IPS-18c (cell line): ENCODE data around the gene TOMM34.
A peak's percentile ranks its signal among the peaks of the same experiment; 100 is the strongest.

ENCODE experiments used
- H3K4me3 ChIP-seq: 2 replicates; pipeline ENCODE4 v1.7.0; 2013; ENCODE audit warnings: low read depth, mild to moderate bottlenecking, low read length, moderate library complexity; ENCODE audit not compliant: insufficient read depth
- H3K9me3 ChIP-seq: one replicate; pipeline ENCODE4 v1.6.1; 2013; ENCODE audit warnings: mild to moderate bottlenecking, low read length, moderate library complexity; ENCODE audit not compliant: control insufficient read depth, insufficient read depth

TOMM34 gene

DNA sequence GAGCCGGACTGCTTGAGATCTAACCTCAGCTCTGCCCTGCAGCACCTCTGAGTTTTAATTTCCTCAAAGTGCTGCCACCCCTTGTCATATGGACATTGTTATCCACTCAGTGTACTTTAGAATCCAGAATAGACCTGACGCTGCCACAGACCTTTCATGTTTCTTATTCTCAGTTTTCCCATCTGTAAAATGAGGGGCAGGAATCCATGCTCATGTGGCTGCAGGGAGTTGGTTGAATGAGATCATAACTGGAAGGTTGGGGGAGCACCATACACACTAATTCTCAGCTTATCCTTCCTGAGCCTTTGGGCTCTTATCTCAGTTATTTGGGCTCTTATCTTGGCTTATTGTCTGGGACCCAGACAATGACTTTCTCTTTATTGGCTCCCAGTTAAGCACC, 48.0 kb downstream of the TOMM34 start:
- no peak overlapping the region for H3K4me3 ChIP-seq
- H3K9me3 ChIP-seq: no peaks in the 10 kb centered on the region

DNA sequence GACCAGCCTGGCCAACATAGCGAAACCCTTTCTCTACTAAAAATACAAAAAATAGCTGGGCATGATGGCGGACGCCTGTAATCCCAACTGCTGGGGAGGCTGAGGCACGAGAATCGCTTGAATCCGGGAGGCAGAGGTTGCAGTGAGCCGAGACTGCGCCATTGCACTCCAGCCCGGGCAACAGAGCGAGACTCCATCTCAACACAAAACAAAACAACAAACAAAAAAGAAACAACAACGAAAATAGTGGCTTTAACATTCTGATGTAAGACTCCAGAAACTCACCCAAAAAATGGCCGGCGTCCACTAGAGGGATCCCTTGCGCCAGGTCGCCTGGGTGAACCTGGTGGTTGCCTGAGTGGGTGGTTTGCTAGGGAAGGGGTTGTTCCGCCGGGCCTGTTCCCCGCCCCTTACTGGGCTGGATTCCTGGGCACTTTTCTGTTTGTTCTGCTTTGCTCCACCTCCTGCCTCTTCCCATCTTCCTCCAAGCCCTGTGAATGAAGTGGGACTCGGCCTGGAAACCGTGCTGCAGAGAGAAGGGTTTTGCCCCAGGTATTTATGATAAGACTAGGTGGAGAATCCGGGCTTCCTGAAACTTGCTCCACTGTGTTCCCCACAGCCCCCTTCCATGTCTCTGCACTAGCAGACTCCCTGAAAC, 48.8 kb downstream of the TOMM34 start:
- Histone ChIP-seq H3K9me3 (no peaks in the 10 kb centered on the region), H3K4me3 (no peak overlapping the region)

DNA sequence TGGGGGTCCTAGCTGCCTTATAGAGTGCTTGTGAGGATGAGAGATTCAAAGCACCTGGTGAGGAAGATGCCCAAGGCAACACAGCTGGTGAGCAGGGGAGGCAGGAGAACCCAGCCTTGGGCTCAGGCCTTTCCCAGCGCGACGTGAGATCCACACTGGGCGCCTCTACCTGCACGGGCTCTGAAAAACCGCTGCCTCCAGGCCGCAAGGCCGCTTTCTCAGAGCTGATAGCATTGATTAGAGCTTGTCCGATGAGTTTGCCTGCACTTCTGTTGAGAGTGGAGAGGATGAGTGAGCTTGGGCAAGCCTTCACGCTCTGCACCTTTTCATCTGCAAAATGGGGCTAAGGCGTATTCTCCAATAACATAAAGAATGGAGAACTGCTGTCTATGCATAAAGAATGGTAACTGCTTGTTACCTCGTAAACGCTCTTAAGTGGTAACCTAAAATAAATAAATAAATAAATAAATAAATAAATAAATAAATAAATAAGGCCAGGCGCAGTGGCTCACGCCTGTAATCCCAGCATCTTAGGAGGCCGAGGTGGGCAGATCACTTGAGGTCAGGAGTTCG, 49.4 kb downstream of the TOMM34 start:
- Histone ChIP-seq H3K9me3 (no peaks in the 10 kb centered on the region), H3K4me3 (peak overlapping the region; percentile 88)

DNA sequence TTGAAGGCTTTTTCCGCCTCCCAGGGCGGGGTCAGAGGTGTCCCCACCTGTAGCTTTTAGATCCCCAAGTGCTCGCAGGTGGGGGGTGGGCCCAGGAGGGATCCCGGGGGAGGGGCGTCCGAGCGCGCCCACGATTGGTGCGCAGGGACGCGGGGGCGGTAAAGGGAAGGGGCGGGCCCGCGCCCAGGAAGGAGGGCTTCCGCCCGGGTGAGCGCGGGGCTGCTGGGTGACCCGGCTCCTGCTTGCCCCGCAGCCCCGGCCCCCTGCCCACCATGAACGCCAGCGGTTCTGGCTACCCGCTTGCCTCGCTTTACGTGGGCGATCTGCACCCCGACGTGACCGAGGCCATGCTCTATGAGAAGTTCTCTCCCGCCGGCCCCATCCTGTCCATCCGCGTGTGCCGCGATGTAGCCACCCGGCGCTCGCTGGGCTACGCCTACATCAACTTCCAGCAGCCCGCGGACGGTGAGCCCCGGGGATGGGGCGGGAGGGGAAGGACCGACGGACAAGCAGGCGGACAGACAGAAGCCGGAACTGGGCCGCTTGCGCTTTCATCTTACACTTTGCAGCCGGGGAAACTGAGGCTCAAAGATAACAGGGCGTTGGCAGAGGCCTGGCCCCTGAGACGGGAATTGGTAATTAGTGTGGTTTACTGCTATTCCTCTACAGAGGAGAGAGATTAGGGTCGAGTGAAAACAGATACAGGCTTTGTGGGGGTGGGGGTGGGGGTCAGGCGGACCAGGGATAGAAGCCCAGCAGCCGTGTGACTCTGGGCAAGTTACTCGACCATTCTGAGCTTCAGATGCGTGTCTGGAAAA, 50.1 kb downstream of the TOMM34 start, which contains the start of gene PABPC1L:
PABPC1L (plus strand) TSS at position 189 of the 818 bp plus-strand sequence; CDS start at position 273, 84 bp downstream.
- peak within 1 kb of the TSS; percentile 88 for H3K4me3 ChIP-seq
- H3K9me3 ChIP-seq: no peaks in the 10 kb centered on the region

DNA sequence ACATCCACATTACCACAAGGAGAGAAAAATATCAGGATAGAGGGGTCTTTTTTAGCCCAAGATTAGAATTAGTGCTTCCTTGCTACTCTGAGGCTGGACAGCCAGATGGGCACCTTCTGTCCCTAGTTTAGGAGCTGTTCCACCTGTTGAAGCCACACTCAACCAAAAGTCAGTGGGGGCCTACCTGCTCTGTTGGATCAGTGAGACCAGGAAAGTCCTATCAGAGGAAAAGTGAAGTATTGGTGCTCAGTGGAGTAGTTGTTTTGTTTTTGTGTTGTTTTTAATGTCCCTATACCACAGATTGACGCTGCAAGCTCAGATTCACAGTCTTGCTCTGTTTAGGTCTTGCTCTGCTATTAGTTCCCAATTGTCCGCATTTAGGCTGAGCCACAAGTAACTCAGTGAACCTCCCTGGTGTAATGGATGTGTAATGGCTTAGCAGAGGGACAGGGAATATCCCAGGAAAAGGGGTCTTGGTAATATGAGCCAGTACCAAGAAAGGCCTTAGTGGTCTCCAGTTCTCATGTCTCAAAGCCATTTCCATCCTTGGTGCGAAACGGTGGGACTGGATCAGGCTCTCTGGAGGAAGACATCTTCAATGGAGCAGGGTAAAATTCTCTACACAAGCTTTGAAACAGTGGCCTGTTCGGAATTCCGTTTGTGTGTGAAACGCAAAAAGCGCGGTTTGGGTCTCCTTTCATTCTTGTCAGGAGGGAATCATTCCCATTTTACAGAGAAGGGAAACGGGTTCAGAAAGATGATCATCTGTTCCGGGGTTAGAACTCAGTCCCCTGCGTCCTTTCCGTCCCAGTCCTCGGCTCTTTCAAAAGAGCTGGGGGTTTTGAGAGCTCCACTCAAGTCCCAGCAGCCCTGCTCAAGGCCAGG, 51.0 kb downstream of the TOMM34 start:
- H3K4me3 ChIP-seq: peak overlapping the region; percentile 88; the same call in 1 of the 2 replicates
- no peaks in the 10 kb centered on the region for H3K9me3 ChIP-seq

DNA sequence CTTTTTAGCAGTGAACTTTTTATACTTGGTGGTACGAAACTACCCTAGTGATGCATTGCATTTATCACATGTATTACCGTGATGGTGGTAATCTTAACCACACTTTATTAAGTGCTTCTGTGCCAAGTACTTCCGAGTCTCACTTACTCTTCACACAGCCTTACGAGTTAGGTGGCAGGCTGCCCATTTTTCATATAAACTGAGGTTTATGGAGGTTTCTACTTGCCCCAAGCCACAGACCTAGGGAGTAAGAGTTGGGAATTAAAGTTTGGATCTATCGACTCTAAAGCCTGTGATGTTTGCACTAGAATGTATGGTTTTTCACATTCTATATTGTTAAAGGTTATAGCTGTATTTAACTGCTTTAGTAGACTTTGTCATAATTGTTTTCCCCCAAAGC, 55.8 kb downstream of the TOMM34 start:
- no peaks in the 10 kb centered on the region for H3K9me3 ChIP-seq
- H3K4me3 ChIP-seq: no peak overlapping the region

DNA sequence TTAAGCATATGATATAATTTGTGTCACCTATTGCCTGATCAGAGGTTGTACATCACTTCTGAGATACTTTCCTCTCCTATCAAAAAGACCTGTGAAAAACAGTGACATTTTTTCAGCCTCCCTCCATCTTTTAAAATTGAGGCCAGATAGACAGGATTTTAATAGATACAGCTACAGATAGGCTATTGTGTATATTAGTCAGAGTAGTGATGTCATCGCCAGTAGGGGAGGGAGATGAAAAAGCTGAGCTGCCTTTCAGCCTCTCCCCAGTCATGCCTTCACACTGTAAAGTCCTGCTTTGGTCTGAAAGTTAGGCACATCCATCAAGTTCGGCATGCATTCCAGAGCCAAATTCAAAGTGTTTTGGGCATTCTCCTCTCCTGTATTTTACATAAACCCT, 58.2 kb downstream of the TOMM34 start:
- Histone ChIP-seq H3K9me3 (no peaks in the 10 kb centered on the region), H3K4me3 (no peak overlapping the region)

DNA sequence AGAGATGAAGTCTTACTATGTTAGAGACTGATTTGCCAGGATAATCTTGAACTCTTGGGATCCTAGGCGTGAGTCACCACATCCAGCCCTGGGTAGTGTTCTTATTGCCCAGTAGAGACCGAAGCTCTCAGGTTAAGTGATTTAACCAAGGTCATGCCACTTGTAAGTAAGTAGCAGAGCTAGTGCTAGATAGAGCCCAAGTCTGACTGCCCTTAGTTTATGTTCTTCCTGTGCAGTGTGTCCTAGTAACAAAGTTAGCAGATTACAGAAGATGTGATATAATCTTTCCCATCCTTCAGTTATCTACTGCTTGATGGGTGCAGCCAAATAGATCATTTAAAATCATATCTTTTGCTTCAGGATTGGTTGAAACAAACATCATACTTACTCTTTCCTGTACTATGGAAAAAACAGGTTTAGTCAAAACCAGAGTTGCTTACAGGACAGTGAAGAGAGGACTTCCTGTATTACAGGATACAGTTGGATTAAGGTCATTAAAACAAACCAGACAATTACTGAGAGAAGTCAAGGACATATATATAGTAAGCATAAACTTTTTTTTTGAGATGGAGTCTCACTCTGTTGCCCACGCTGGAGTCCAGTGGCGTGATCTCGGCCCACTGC, 59.9 kb downstream of the TOMM34 start:
- Histone ChIP-seq H3K9me3 (no peaks in the 10 kb centered on the region), H3K4me3 (no peak overlapping the region)

DNA sequence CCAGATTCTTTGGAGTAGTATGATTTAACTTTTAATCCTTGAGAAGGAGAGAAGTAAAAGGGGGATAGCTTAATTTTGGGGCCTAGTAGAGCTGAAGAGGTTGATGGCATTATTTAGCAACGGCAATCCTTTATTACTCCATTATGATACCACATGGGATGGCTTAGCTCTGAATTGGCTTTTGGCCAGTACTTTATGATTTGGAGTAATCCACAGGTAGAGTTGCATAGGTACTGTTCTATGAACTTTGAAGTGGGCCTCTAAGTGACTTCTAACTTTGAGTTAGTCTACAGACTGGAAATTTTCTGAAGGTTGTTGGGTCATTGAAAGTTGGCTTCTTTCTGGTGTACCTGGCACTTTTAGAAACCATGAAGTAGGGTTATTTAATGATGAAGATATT, 63.1 kb downstream of the TOMM34 start:
- H3K9me3 ChIP-seq: no peaks in the 10 kb centered on the region
- H3K4me3 ChIP-seq: no peak overlapping the region

DNA sequence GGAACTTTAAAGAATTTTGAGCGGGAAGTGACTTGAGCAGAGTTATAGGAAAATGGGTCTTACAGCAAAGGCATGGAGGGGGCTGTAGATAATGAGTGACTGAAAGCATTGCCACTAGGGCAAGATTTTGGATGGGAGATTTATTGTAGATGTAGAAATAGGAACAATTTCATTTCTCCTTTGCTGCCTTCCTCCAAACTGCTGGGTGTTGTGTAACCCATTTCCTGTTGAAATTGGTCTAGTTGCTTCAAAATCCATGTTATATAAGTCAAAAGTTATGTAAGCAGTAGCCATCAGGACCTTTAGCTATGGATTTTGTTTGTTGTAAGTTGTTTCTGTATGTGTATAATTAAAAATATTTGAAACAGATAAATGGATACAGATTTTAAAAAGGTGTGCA, 63.6 kb downstream of the TOMM34 start:
- Histone ChIP-seq H3K9me3 (no peaks in the 10 kb centered on the region), H3K4me3 (no peak overlapping the region)

DNA sequence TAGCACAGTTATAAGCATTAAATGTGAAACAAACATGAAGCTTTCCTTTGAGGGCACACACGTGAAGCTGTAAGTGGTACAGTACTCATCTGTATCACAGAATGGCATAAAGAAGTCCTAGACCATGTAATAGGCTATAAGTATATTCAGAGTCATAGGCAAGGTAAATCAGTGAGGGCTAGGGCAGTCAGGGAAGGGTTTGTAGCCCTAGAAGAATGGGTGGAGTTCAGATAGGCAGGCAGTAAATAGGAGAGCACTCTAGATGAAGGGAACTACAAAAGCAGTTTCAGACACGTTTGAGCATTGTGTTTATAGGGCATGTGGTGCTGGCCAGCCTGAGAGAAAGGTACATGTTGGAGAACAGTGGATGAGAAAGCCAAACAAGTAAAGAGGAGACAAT, 65.2 kb downstream of the TOMM34 start:
- Histone ChIP-seq H3K9me3 (no peaks in the 10 kb centered on the region), H3K4me3 (no peak overlapping the region)
